SK-N-SH treated with all-trans-retinoic acid at 6 μM for 48 hours (cell line): ENCODE results near the gene AXIN2.

Experiments
- ATAC-seq: fragments of 200-7000 bp; cut with Tn5 transposase; 3 replicates; pipeline ENCODE4 v1.9.1; 2020; ENCODE audit warnings: mild to moderate bottlenecking, moderate library complexity
- CSDC2 ChIP-seq: fragments of 250-450 bp; sonication (Bioruptor Pico); IDR thresholded peaks from 2 replicates; pipeline ENCODE4 v1.5.0; 2020; ENCODE audit warnings: mild to moderate bottlenecking, moderate library complexity
- ESRRG ChIP-seq: fragments of 250-450 bp; sonication (Bioruptor Pico); IDR thresholded peaks from 2 replicates; pipeline ENCODE4 v1.6.1; 2021; ENCODE audit warnings: mild to moderate bottlenecking
- GLIS3 ChIP-seq: fragments of 250-450 bp; sonication (Bioruptor Pico); IDR thresholded peaks from 2 replicates; pipeline ENCODE4 v1.5.0; 2020; ENCODE audit warnings: mild to moderate bottlenecking, moderate library complexity
- ISL1 ChIP-seq: fragments of 250-450 bp; sonication (Bioruptor Pico); IDR thresholded peaks from 2 replicates; pipeline ENCODE4 v2.1.2; 2022; ENCODE audit warnings: mild to moderate bottlenecking, moderate library complexity
- OSR1 ChIP-seq: fragments of 250-450 bp; sonication (Bioruptor Pico); IDR thresholded peaks from 2 replicates; pipeline ENCODE4 v1.8.0; 2022; ENCODE audit warnings: moderate library complexity, mild to moderate bottlenecking, inconsistent platforms
- PPARA ChIP-seq: fragments of 250-450 bp; sonication (Bioruptor Pico); IDR thresholded peaks from 2 replicates; pipeline ENCODE4 v1.5.0; 2020; ENCODE audit warnings: mild to moderate bottlenecking, borderline replicate concordance
- RARB ChIP-seq: fragments of 250-450 bp; sonication (Bioruptor Pico); IDR thresholded peaks from 2 replicates; pipeline ENCODE4 v1.8.0; 2021; ENCODE audit warnings: mild to moderate bottlenecking, moderate library complexity
- SNAI2 ChIP-seq: fragments of 250-450 bp; sonication (Bioruptor Pico); IDR thresholded peaks from 2 replicates; pipeline ENCODE4 v1.5.0; 2020; ENCODE audit warnings: mild to moderate bottlenecking, moderate library complexity
- TCF4 ChIP-seq: fragments of 250-450 bp; sonication (Bioruptor Pico); IDR thresholded peaks from 2 replicates; pipeline ENCODE4 v1.8.0; 2021; ENCODE audit warnings: mild to moderate bottlenecking, moderate library complexity, borderline replicate concordance
- TOX ChIP-seq: fragments of 250-450 bp; sonication (Bioruptor Pico); IDR thresholded peaks from 2 replicates; pipeline ENCODE4 v1.8.0; 2021; ENCODE audit warnings: mild to moderate bottlenecking, moderate library complexity, borderline replicate concordance
- ZFP3 ChIP-seq: fragments of 250-450 bp; sonication (Bioruptor Pico); IDR thresholded peaks from 2 replicates; pipeline ENCODE4 v1.5.0; 2020; ENCODE audit warnings: mild to moderate bottlenecking, moderate library complexity
- ZNF565 ChIP-seq: fragments of 450-650 bp; formaldehyde crosslinking; conservative IDR thresholded peaks from 2 replicates; pipeline ENCODE4 v1.5.0; 2020; ENCODE audit warnings: low read depth, mild to moderate bottlenecking, moderate library complexity
- ZNF70 ChIP-seq: fragments of 450-650 bp; formaldehyde crosslinking; IDR thresholded peaks from 2 replicates; pipeline ENCODE4 v1.5.0; 2020; ENCODE audit warnings: mild to moderate bottlenecking, moderate library complexity
- ZNF8 ChIP-seq: fragments of 450-650 bp; formaldehyde crosslinking; IDR thresholded peaks from 2 replicates; pipeline ENCODE4 v1.5.0; 2020; ENCODE audit warnings: mild to moderate bottlenecking, moderate library complexity
- TF ChIP-seq, protein P1 (sequence below): fragments of 250-450 bp; sonication (Bioruptor Pico); IDR thresholded peaks from 2 replicates; pipeline ENCODE4 v1.5.0; 2020; ENCODE audit warnings: mild to moderate bottlenecking, moderate library complexity
- TF ChIP-seq, protein P2 (sequence below): fragments of 250-450 bp; sonication (Bioruptor Pico); IDR thresholded peaks from 2 replicates; pipeline ENCODE4 v1.8.0; 2021; ENCODE audit warnings: low read depth, mild to moderate bottlenecking, moderate library complexity, borderline replicate concordance
- TF ChIP-seq, protein P3 (sequence below): fragments of 250-450 bp; sonication (Bioruptor Pico); IDR thresholded peaks from 2 replicates; pipeline ENCODE4 v1.5.1; 2021; ENCODE audit warnings: mild to moderate bottlenecking, moderate library complexity
- TF ChIP-seq, protein P4 (sequence below): fragments of 250-450 bp; sonication (Bioruptor Pico); IDR thresholded peaks from 2 replicates; pipeline ENCODE4 v1.5.1; 2020; ENCODE audit warnings: low read depth, mild to moderate bottlenecking, moderate library complexity

The AXIN2 gene

DNA sequence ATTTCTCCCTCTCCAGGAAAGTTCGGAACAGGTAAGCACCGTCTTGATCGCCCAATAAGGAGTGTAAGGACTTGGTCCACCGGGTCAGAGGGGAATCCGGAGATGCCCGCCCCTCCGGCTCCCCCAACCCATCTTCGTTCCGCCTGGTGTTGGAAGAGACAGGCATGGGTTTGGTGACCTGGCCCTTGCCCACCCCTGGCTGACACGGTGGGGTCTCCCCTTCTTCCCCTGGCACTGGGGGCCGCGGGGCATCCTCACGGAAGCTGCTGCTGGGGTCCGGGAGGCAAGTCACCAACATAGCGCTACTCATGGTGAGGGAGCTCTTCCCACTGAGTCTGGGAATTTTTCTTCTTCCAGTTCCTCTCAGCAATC, 3.2 kb downstream of the AXIN2 start:
- no peak for ATAC-seq
- TF ChIP-seq, protein P1, sequence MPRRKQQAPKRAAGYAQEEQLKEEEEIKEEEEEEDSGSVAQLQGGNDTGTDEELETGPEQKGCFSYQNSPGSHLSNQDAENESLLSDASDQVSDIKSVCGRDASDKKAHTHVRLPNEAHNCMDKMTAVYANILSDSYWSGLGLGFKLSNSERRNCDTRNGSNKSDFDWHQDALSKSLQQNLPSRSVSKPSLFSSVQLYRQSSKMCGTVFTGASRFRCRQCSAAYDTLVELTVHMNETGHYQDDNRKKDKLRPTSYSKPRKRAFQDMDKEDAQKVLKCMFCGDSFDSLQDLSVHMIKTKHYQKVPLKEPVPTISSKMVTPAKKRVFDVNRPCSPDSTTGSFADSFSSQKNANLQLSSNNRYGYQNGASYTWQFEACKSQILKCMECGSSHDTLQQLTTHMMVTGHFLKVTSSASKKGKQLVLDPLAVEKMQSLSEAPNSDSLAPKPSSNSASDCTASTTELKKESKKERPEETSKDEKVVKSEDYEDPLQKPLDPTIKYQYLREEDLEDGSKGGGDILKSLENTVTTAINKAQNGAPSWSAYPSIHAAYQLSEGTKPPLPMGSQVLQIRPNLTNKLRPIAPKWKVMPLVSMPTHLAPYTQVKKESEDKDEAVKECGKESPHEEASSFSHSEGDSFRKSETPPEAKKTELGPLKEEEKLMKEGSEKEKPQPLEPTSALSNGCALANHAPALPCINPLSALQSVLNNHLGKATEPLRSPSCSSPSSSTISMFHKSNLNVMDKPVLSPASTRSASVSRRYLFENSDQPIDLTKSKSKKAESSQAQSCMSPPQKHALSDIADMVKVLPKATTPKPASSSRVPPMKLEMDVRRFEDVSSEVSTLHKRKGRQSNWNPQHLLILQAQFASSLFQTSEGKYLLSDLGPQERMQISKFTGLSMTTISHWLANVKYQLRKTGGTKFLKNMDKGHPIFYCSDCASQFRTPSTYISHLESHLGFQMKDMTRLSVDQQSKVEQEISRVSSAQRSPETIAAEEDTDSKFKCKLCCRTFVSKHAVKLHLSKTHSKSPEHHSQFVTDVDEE (CRISPR knock-in tag) = no peak
- TF ChIP-seq, protein P2, sequence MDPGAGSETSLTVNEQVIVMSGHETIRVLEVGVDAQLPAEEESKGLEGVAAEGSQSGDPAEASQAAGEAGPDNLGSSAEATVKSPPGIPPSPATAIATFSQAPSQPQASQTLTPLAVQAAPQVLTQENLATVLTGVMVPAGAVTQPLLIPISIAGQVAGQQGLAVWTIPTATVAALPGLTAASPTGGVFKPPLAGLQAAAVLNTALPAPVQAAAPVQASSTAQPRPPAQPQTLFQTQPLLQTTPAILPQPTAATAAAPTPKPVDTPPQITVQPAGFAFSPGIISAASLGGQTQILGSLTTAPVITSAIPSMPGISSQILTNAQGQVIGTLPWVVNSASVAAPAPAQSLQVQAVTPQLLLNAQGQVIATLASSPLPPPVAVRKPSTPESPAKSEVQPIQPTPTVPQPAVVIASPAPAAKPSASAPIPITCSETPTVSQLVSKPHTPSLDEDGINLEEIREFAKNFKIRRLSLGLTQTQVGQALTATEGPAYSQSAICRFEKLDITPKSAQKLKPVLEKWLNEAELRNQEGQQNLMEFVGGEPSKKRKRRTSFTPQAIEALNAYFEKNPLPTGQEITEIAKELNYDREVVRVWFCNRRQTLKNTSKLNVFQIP (CRISPR knock-in tag) = no peak
- TF ChIP-seq CSDC2 (CRISPR knock-in tag) (no peak), TCF4 (CRISPR knock-in tag) (no peak)

DNA sequence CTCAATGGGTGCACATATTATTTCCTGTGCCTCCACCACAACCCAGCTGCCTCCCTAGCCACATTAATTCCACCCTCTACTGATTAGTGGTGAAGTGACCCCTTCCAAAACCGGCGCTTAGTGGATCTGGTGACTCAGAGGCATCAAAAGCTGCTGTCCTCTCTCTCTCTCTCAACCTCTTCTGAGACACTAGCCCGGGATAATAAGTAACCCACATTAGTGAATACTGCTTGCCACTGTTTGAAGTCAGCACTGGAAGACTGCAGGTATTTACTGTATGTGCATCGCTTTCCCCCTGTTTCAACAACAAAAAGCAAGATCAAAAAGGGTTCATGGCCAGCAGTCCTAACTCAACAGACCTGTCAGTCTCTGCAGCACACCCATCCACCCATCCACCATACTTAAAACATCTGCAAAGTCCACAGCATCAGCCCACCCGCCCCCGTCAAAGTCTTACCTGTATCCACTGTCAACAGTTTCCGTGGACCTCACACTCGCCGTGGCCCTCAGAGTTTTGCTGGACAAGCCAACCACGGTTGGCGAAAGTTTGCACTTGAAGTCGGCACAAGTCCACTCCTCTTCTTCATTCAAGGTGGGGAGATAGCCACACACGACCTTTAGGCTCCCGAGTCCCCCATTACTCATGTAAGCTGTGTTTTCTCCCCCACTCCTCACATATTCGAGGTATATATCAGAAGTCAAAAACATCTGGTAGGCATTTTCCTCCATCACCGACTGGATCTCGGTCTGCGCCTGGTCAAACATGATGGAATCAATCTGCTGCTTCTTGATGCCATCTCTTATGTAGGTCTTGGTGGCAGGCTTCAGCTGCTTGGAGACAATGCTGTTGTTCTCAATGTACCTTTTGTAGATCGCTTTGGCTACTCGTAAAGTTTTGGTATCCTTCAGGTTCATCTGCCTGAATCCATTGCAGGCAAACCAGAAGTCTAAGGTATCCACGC, 3.8 kb downstream of the AXIN2 start:
- no peak for TF ChIP-seq PPARA (CRISPR knock-in tag)
- TF ChIP-seq, protein P2 (CRISPR knock-in tag) = no peak
- TF ChIP-seq ZFP3 = no peak
- TF ChIP-seq ZNF8 (CRISPR knock-in tag) = no peak
- TF ChIP-seq ZNF70 = no peak
- TF ChIP-seq OSR1 = no peak
- TF ChIP-seq, protein P3, sequence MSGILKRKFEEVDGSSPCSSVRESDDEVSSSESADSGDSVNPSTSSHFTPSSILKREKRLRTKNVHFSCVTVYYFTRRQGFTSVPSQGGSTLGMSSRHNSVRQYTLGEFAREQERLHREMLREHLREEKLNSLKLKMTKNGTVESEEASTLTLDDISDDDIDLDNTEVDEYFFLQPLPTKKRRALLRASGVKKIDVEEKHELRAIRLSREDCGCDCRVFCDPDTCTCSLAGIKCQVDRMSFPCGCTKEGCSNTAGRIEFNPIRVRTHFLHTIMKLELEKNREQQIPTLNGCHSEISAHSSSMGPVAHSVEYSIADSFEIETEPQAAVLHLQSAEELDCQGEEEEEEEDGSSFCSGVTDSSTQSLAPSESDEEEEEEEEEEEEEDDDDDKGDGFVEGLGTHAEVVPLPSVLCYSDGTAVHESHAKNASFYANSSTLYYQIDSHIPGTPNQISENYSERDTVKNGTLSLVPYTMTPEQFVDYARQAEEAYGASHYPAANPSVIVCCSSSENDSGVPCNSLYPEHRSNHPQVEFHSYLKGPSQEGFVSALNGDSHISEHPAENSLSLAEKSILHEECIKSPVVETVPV (CRISPR knock-in tag) = no peak
- no peak for TF ChIP-seq TCF4 (CRISPR knock-in tag)
- TF ChIP-seq ZNF565 (CRISPR knock-in tag) = no peak
- no peak for TF ChIP-seq SNAI2 (CRISPR knock-in tag)
- TF ChIP-seq GLIS3 (CRISPR knock-in tag) = no peak
- TF ChIP-seq TOX (CRISPR knock-in tag) = no peak
- TF ChIP-seq, protein P1 (CRISPR knock-in tag) = no peak
- TF ChIP-seq ESRRG (CRISPR knock-in tag) = no peak
- no peak for TF ChIP-seq ISL1 (CRISPR knock-in tag)
- TF ChIP-seq, protein P4, sequence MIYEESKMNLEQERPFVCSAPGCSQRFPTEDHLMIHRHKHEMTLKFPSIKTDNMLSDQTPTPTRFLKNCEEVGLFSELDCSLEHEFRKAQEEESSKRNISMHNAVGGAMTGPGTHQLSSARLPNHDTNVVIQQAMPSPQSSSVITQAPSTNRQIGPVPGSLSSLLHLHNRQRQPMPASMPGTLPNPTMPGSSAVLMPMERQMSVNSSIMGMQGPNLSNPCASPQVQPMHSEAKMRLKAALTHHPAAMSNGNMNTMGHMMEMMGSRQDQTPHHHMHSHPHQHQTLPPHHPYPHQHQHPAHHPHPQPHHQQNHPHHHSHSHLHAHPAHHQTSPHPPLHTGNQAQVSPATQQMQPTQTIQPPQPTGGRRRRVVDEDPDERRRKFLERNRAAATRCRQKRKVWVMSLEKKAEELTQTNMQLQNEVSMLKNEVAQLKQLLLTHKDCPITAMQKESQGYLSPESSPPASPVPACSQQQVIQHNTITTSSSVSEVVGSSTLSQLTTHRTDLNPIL (CRISPR knock-in tag) = no peak
- TF ChIP-seq RARB (CRISPR knock-in tag) = no peak
- TF ChIP-seq, all 23 proteins: peak for 0
- no peak for ATAC-seq
